GM20431 (cell line): ENCODE results near the gene BTBD18.

Experiments used
- in situ Hi-C: fragments of 300-500 bp; cut with MseI, MboI; formaldehyde crosslinking; loops from one replicate; pipeline ENCODE4 v1.15.0; 2020; ENCODE audit warnings: low sequenced_read_pairs; ENCODE audit not compliant: unreplicated experiment

BTBD18 gene

DNA sequence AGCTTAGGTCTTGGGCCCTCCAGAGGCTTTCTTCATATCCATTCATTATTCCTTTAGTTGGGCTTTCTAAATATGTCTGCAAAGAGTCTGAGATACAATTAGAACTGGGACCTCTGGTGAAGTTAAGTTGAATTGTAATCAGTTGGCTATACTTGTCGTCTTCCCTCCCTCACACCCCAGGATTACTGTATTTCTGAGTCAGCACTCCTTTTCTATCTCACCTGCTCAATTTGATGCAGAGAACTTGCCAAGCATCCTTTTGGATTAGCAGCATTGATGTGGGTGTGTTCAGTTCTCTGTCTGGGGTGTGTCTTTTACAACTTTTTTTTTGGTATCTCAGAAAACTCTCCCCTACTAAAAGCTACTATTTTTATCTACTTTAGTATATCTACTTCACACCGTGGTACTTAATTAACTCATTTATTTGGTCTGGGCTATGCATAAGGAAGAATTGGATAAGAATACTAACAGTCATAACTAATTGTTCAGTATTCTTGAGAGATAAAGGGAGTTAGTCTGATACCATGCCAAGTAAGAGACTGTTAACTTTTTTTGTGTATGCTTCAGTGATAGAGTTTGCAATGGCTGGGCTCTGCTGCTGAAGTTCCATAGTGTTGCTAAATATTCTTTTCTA, 25.1 kb upstream of the BTBD18 start:
- in situ Hi-C loops, result no loop called here

DNA sequence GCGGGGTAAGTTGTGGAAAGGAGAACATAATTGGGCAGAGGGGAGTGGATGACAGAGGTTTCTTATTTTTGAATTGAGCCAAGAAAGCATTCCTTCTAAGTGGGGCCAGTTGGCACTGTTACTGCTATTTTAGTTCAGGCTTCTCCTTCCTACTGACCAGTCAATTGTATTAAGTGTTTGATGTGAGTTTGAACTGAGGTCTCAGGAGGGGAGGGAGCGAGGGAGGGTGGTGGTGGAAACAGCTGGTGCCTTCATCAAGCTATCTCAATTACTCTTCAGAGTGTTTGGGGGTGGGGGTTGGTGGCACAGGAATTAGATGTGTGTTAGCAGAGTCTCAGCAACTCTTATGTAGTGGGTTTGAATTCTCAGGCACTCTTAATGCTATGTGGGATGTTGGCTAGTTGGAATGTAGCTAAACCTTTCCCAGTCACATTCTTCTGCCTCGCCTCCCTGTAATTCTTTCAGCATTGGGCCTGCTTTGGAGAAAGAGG, 24.5 kb upstream of the BTBD18 start:
- in situ Hi-C loops, result no loop called here

DNA sequence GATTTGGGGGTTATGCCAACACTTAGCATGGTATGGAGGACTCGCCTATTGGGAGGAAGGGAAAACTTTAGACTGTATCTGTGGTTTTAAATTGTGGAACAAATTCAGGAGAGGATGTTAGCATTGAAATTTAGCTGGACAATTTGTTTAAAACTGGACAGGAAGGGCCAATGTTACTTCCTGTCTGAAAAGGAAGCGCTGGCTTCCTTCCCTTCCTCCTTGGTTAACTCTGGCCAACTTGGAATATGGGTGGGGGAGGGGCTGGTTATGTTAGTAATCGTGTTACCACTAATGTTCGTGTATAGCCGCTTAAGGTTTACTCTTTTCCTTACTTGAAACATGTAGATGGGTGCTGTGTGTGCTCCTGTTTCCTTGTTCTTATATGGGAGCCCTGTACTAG, 23.9 kb upstream of the BTBD18 start:
- in situ Hi-C loops, result no loop called here

DNA sequence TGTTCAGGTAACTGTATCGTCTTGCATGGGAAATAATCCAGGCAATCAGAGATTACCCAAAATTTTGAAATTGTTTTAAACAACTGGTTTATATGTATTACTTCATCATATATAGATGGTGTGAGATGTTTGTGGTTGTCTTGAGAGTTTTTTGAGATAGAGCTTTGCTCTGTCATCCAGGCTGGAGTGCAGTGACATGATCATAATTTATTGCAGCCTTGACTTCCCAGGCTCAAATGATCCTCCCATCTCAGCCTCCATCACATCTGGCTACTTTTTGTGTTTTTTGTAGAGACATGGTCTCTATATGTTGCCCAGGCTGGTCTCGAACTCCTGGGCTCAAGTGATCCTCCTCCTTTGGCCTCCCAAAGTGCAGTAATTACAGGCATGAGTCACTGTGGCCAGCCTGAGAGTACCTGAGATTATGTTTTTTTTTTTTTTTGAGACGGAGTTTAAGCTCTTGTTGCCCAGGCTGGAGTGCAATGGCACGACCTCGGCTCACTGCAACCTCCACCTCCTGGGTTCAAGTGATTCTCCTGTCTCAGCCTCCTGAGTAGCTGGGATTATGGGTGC, 21.5 kb upstream of the BTBD18 start:
- in situ Hi-C loops, result no loop called here

DNA sequence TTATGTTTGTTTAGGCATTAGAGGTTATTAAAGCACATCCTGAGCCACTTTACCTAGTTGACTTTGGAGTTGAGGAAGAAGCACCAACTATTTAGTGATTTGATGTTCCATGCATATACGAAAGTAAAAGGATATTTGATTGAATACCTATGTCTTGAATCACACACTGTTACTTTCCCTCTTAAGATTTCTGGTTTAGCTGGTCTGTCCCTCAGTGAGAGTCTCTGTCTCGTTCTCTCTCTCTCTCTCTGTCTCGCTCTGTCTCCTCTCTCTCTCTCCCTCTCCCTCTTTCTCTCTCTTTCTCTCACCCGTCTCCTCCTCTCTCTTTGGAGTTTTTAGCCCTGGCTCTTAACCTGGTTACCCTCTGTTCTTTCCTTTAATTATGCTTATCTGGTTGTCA, 20.9 kb upstream of the BTBD18 start:
- in situ Hi-C loops, result no loop called here

DNA sequence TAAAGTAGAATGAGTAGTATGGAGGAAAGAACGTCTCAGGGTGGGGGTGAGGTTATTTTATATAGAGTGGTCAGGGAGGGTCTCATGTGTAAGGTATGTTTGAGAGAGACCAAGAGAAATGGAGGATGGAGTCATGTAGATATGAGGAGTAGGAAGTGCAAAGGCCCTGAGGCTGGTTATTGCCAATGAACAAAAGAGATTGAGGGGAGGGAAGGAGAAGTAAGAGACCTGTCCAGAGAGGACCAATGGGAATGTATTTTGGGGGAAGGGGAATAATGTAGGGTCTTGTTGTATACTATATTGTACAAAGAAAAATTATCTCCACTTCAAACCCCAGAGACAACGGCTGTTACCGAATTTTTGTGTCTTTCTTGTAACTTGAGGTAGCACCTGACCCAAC, 19.7 kb upstream of the BTBD18 start:
- in situ Hi-C loops, result no loop called here

DNA sequence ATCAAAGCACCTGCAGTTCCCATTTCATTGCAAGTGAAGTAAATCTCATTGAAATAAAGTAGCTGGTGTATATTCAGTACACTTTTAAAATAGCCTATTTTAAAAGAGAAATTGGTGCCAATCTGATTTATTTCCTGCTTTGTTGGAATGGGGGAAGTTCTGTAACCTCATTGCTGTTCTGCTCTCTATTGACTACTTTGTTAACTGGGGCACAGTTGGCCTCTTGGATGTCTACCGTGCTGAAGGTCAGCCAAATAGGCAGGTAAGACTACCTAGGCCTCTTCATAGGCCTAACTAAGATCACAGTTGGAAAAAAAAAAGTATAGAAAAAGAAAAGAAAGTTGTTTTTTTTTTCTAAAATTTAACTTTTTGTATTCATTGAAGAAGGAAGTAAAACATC, 19.2 kb upstream of the BTBD18 start:
- in situ Hi-C loops, result no loop called here

DNA sequence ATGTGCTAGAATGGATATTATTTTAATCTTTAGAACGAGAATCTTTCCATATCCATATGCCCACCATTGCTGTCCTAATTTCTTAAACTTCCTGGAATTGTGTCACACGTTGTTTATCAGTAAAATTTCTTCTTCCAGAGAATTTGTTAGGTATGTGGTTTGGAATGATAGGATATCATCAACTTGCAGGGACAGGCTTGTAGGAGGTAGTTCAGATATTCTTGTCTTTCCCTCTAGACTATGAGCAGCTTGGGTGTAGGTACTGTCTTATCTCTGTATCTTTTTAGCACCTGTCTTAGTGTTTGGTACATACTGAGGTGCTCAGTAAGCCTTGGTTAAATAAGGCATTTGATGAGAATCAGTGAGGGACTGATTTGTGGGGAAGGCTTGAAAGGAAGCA, 13.4 kb upstream of the BTBD18 start:
- in situ Hi-C loops, result no loop called here

DNA sequence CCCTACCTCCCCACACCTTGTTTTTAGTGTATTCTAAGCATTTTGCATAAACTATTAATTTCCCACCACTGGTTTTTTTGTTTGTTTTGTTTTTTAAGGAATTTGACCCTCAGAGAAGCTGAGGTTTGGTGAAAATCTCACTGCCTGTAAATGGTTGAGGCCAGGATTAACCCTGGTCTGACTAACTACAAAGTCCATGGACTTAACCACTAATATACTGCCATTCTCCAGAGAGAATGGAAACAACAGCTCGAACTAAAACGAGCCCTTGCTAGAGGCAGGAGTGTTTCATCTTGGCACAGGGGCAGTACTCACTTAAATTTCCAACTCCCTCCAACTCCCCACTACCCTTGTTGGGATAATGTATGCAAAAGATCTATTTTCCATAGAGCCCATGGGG, 12.9 kb upstream of the BTBD18 start:
- in situ Hi-C loops, result no loop called here

DNA sequence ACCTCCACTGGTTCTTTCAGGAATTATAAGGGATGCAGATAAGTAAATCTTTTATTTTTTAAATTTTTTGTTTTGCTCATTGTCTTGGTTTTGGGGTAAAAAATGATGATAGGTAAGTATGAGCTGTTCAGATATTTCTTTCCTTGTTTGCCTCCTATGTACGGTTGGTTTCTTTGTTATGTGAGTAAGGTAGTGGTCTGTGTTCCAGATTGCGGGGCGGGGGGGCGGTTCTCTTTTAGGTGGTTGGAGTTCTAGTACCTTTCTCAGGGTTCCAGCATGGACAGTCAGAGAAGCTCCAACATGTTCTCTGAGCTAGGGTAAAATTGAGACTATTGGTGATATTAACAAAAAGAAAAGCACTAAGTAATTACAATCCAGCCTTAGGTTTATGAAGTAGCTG, 12.4 kb upstream of the BTBD18 start:
- in situ Hi-C loops, result no loop called here

DNA sequence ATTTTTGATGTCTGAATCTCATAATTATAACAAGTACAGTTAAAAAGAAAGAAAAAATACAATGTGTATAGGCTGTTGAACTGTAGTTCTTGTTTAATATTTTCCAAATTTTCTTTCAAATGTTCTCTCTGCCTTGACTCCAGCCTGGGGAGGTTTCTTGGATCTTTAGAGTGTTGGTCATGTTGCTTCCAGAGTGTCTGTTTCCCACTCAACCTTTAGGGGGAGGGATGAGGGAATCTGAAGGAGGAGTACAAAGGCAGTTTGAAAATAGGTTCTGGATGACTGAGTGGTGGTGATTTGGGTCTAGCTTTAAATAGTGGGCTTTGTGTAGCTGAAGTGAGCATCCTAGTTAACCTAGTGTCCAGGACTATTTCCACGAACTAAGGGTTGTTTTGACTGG, 11.9 kb upstream of the BTBD18 start:
- in situ Hi-C loops, result no loop called here

DNA sequence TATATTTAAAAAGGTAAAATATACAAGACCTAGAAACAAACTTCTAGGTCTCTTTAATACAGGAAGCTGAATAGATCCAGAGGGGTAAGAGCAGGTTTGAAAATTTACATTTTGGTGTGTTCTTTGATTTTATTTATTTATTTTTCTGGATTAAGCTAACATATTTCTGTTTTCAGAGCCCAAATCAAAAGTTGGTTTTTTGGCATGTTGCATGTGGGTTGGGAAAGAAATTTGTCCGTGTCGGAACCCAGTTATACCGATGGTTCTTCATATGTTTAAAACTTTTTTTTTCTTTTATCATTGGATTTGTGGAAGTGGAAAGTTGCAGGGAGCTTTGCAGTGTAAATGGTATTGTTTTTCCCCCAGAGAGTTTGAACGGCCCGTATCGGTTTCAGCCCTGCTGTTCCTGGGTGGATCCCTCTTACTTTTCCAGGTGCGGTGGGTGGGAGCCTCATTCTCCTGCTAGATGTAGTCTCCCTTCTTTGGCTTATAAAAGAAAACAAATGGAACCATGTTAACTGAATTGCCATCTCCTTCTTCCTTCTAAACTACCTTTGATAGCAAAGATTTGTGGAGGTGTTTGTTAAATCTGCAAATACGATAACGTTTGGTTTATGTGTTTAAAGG, 10.7 kb upstream of the BTBD18 start:
- in situ Hi-C loops, result no loop called here

DNA sequence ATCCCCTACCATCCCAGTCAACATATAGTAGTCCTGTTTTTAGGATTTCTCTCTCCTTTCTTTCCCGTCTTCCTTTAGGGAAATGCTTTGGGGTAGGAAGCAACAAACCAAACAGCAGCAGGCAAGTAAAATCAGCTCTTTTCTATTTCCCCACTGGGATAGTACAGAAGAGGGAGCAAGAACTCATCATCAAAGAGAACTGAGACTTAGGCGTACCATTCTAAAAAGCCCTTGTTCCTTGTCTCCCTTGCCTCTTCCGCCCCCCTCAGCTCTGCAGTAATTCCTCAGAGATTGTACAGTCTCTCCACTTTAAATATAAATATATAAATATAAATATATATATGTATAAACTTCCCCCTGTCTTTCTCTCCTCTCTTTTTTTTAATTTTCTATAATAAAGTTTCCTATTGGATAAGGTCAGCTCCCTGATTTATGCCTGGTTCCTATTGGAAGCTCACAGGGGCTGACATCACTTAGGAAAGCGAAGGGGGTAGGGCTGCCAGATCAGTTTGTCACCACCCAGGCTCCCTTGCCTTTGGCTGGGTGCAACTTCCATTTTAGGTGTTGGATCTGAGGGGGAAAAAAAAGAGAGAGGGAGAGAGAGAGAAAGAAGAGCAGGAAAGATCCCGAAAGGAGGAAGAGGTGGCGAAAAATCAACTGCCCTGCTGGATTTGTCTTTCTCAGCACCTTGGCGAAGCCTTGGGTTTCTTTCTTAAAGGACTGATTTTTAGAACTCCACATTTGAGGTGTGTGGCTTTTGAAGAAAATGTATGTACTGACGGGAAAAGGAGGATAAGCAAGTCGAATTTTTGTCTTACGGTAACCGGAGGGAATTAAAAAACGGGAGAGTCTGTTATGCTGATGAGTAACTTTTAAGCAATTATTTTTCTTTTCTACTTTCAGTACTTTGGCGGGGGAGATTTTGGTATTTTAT, 9.9 kb upstream of the BTBD18 start, which contains the start of gene CTNND1:
Gene CTNND1, plus strand, starts transcription at position 502 of the 934 bp plus-strand sequence. CDS start 29,677 bp downstream, outside the sequence.
- in situ Hi-C loops, result no loop called here

DNA sequence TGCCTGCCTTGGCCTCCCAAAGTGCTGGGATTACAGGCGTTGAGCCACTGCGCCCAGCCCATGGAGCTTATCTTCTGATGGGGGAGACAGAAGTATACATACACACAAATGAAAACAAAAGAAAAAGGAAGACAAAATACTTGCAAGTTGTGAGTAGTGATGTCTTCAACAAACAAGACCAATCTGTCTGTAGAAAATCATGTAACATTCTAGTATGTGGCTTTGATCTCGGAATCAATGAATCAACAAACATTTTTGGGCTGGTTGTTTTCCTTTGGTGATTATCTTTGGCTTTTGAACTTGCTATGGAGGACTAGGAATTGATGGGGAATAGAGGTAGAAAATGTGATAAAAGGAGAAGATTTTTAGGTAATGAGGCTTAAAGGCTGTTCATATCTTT, 6.6 kb upstream of the BTBD18 start:
- in situ Hi-C loops, result no loop called here

DNA sequence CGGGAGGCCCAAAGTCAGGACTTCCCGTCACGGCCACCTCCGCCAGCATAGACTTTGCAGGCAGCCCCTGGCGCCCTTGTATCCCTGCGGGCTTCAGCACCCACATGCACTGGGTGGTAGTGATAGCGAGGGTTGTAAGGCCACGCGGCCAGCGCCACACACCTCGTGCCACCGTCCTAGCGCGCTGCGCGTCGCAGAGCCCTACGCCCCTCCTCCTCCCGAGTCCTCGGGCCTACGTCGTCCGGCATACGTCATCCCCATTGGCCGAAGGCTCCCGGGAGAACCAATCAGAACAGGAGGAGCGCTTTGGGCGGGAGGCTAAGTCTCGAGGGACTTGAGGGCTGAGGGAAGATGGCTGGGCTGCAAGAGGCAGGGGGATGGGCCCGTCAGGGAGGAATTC, 1.3 kb upstream of the BTBD18 start:
- in situ Hi-C loops, result no loop called here

DNA sequence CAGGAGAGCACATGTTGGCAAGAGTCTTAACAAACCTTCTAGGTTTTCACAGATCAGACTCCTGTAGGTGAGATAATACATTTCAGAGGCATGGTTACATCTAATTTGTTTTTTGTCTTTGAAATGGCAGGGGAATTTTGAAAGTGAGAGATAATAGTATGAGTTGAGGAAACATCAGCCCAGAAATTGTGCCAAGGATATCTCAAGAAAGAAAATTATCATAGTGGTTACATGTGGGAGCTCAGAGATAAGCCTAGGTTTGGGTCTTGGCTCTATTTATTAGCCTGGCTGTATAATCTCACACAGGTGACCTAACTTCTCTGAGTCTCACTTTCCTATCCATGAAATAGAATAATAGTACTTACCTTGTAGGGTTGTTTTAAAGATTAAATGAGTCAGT, 443 bp downstream of the BTBD18 start:
- in situ Hi-C loops, result no loop called here

DNA sequence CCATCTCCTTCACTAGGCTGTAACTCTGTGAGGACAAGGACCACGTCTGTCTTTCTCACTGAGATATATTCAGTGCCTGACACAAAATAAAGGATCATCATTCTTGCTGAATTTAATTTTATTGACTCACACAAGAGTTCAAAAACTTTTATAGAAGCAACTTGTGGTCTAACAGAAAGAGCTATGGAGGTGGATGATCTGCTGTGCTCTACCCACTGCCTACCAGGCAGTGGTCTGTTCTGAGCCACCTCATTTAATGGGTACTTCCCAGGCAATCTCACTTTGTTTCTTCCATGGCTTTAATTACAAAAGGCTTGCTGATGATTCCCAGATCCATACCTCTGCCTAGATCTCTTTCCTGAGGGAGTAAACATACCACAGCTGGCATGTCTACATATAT, 4.7 kb downstream of the BTBD18 start:
- in situ Hi-C loops, result no loop called here

DNA sequence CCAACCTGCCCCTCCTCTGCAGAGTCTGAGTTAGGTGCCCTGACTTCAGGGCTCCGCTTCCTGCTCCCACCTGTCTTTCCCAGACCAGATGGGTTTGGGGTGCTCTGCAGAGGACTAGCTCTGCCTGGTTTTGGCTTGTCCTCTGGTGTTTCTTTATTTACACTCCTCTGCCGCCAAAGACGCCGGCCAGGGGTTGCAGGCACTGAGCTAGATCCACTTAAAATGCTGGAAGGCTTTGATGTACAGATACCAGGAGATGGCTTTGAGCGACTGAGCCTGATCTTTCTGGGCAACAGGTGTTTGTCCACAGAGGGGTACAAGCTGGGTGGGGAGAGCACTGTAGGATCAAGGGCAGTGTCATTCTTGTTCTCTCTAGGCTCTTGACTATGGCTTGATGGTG, 6.4 kb downstream of the BTBD18 start:
- in situ Hi-C loops, result no loop called here

DNA sequence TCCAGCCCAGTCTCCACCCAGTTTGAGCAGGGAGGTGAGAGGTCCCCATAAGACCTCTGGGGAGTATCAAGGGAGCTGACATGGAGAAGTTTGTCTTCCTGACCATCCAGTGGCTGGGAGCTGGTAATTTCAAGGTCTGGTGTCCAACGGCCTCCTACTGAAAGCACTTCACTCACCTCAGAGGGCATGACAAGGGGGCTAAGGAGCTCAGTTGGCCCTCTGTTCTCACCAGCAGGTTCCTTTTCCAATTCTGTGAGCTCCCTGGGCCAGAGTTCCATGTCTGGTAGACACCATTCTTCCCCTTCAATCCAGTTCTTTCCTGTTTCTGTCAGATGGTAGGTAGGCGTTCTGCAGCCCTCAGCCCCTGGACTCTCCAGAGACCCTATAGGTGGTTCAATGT, 7.3 kb downstream of the BTBD18 start:
- in situ Hi-C loops, result no loop called here

DNA sequence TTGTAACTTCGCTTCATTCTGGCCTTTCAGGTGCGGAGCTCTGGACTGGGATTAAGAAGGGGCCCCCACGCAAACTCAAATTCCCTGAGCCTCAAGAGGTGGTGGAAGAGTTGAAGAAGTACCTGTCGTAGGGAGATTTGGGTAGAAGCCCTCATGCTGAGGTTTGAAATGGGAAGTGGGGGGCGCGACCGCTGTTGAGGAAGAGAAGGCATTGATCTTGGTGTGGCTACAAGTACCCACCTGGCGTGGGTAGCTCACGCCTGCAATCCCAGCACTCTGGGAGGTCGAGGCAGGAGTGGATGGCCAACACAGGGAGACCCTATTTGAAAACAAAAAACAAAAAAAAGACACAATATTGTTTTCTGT, 9.5 kb downstream of the BTBD18 start:
- in situ Hi-C loops, result no loop called here
